ENCODE data around the gene PGBD5.

Gene PGBD5

DNA sequence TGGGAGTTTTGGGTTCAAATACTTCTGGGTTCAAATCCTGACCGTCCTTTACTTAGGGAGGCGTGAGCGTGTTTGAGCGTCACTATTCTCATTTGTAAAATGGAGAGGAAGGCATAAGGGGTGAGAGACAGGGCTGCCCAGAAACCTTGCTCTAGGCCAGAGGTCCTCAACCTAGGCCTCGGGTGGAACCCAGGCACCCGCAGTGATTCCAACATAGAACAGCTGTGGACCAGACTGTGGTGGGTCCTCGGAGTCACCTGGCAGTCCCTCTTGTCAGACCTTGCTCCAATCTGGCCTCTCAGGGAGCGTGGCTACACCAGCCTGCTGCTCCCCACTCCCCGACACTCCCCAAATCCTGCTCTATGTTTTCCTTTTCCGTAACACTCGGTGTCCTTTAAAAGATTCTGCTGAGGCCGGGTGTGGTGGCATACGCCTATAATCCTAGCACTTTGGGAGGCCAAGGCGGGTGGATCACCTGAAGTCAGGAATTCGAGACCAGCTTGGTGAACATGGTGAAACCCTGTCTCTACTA, 116.4 kb downstream of the PGBD5 start:
- FAIRE-seq (no peak), DNase-seq (ENCODE audit: insufficient read length, low spot score) (no peak)

DNA sequence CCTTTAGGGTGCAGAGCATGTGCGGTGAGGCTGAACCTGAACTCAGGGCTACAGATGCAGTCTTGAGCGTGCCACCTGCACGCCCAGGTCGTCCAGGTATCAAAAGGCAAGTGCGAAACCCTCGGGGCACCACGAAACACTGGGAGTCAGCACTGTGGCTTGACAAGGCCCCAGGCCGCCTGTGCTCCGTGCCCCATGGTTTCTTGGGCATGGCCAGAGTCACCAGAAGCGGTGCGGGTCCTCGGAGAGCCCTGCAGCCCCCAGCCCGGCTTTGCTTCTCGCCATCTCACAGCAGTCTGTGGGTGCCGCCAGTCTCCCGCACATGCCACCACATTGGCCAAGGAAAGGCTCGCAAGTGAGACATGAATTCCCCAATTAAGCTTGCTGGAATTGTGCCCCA, 117.3 kb downstream of the PGBD5 start:
- FAIRE-seq = no peak

DNA sequence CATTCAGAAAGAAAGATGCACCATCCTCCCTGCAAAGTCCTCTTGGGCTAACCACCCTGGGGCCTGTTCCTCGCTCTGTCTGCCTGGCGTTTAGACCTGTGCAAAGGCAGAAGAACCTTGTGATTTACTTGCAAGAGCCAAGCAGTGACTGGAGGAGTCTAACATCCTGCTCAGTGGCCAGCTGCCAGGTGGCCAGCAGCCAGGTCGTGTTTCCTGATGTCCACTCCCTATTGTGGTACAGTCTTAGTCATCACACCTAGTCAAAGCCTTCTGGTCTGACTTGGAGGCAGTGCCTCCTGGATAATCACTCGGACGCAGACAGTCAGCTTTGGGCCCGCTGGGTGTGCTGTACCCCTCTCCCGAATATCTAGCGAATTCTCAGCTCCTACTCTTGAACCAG, 118.1 kb downstream of the PGBD5 start:
- no peak for DNase-seq (ENCODE audit: insufficient read length, low spot score)

More for the DNA sequence above, 117.3 kb downstream of the PGBD5 start:
- DNase-seq (ENCODE audit: insufficient read length, low spot score) = no peak

DNA sequence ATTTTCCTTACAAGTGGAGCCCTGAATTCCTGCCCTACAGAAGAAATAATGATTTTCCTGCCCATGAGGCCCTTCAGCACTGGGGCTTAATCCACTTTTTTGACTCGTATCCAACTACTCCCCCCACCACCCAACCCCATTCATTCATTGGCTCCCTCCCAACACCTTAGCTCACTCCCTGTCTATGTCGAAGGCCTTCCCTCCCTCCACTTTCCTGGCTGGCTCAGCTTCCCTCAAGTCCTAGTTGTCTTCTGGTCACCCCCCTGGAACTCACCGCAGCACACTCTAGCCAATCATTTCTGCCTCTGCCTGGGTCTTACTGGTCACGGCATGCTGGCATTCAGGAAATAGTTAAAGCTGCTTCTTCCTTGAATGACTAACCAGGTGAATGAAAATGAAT, 118.9 kb downstream of the PGBD5 start:
- FAIRE-seq (no peak), DNase-seq (ENCODE audit: insufficient read length, low spot score) (no peak)

More for the DNA sequence above, 118.1 kb downstream of the PGBD5 start:
- FAIRE-seq = no peak

DNA sequence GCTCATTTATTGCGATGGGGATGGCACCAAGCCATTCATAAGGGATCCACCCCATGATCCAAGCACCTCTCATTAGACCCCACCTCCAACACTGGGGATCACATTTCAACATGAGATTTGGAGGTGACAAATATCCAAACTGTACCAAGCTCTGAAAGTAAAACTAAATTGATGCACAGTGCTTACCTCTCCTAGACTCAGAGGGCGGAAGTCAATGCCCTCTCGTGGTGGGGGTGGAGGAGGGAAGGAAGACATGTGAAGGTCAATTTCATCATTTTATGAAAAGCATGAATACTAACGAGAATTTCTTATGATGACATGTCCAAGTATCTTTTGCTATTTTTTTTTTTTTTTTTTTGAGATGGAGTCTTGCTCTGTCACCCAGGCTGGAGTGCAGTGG, 120.0 kb downstream of the PGBD5 start:
- DNase-seq (ENCODE audit: insufficient read length, low spot score) = peak; percentile 41
- FAIRE-seq = peak; percentile 71

DNA sequence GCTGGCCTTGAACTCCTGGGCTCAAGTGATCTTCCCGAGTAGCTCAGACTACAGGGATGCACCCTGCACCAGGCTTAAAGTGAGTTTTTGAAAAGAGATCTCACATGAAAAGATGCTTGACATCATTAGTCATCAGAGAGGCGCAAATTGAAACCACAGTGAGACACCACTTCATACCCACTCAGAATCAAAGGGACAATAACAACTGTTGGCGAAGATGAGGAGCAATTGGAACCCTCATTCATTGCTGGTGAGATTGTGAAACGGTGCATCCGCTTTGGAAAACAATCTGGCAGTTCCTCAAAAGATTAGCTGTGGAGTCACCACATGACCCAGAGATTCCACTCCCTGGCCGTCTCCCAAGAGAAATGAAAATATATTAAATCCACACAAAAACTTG, 122.3 kb downstream of the PGBD5 start:
- FAIRE-seq (no peak), DNase-seq (ENCODE audit: insufficient read length, low spot score) (no peak)

DNA sequence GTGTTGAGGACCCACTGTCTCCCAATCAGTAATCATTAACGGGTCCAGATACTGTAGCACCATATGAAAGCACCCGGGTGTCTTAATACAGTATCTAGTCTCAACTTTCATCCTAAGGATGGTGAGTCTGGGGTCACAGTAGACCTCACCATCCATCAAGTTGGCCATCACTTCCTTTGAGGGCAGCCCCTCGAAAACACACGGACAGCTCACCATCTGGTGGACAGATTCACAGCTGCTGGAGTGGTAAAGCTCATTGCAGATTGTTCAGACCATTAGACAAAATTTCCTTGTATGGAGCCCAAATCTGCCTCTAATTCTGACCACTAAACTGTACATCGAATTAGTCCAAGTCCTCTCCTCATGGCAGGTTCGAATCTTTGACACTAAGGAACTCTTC, 123.1 kb downstream of the PGBD5 start:
- DNase-seq (ENCODE audit: insufficient read length, low spot score) = no peak
- FAIRE-seq = no peak

DNA sequence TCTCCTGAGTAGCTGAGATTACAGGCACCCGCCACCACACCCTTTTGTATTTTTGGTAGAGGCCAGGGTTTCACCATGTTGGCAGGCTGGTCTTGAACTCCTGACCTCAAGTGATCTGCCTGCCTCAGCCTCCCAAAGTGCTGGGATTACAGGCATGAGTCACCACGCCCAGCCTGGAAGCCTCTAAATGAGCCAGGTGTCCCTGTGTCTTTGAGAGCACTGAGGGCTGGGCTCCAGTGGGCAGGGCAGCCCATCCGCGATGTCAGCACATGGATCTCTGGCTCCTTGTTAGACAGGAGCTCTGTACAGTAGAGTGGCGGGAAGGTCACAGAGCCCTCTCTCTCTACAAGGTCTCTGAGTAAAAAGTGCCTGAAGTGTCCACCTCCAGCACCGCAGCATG, 124.3 kb downstream of the PGBD5 start:
- FAIRE-seq (no peak), DNase-seq (ENCODE audit: insufficient read length, low spot score) (no peak)

DNA sequence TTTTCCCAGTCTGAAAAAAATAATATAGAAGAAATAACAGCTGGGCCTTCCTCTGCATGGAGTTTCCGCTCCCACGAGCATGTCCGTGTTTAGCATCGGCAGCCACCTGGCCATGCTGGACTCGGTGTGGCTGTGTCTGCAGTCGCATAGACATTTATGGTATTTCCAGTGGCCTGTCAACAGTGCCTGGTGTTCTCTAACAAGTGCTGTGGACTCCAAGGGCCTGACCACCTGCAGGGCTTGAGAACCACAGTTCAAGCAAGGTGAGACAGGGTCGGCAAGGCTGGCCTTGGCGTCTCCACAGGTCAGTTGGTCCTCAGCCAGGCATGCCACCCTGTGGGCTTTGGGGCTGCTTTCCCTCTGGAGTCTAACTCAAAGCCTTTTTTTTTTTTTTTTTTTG, 124.8 kb downstream of the PGBD5 start:
- no peak for FAIRE-seq

DNA sequence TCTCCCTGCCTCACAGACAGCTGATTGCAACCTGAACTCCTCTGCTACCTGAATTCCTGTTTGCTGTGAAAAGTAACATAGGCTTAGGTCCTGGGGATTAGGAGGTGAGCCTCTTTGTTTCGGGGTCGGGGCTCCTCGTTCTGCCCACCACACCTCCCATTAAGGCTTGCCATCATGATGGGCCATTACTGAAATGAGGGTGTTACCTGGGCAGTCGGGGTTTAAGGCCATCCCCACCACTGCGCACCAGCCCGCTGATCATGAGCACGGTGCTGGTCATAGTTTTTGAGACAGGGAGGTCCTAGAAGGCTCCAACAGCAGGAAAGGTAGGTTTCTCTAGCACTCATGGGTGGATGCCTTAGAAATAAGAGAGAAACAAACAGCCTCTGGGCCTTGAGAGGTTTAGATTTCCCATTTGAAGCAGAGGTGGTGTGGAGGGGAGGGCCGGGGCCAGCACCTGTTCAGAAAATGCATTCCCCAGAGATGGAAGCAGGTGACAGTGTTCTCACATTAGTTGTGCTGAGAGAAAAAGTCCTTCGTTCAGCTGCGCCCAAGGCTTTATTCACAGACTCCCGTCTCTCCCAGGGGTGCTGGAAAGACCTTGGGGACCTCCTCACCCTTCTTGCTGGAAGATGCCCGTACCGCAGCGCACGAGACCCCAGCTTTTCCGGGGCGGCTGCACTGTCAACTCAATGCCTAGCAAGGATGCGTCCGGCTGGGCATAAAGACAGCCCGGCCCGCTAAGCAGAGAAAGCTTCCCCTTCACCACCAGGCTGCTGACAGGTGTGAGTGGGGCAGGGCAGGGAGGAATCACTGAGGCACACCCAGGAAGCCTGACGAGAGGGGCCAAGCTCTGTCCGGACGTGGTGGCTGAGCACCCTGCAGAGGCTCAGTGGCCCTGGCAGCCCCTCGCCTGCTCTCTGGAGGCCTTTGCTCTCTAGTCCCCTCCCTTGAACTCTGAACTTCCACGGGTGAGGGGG, 125.5 kb downstream of the PGBD5 start:
- DNase-seq (ENCODE audit: insufficient read length, low spot score) (no peak), FAIRE-seq (peak; percentile 33)

More for the DNA sequence above, 124.8 kb downstream of the PGBD5 start:
- DNase-seq (ENCODE audit: insufficient read length, low spot score) = no peak

DNA sequence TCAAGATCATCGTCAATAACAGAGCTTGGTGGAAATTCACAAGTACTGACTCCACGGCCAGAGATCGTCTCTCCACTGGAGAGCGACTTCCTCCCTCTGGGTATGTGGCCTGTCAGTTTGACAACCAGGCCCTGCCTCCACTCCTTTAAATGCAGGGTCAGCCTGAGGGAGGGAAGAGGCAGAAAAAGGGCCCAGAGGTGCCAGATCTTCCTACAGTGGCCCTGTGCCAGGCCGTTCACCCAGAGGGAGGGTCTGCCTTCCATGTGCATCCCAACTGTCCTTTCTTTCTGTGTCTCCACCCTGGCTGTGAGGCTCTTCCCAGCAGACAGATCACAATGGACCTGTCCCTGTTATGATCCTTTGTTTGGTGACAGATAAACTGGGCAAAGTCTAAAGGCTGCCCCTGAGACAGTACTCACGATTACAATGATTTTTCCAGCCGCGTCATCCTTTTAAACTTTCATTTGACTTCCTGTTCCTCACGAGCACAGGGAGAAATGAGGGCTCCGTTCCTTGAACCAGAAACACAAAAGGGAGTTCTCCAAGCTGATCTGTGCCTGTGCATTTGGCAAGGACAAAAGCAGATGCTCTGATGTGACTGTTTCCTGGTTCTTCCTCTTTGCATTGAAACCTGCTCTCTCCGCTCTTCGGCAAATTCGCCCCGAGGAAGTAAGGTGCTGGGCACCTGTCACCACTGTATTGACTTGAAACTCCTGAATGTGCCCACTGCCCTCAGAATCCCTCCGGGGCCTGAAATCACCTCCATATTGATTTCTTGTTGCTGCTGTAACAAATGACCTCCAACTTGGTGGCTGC, 126.7 kb downstream of the PGBD5 start:
- DNase-seq (ENCODE audit: insufficient read length, low spot score) = no peak
- FAIRE-seq = no peak

DNA sequence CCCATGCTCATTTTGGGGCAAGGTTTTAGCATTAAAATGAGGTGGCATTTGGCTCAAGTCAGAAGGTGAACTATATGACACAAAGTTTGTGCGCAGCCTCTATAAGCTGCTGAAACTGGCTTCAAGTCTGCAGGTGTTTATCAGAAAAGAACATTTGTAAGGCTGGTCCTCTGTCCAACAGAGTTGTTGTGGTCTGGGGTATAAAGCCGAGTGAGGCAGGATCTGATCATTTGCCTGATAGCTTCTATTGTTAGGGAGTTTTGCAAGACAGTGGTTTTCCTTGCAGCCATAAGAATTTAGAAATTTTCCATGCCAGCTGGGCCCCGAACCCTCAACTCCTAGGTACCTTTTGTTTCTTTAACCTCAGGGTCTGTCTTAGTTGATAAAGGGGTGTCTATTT, 130.8 kb downstream of the PGBD5 start:
- DNase-seq (ENCODE audit: insufficient read length, low spot score) (no peak), FAIRE-seq (no peak)

DNA sequence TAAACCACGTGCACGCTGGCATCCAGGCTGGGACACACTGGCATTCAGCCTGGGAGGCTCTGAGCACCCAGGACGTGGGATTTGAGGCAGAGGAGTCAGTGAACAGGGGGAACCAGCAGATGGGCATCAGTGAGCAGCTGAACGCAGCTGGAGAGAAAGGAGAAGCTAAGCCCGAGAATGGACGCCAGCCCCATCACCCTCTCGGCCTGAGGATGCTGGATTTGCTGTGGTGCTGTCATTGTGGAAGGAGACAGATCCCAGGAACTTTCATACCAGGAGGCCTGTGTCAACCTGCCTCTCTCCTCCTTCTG, 132.8 kb downstream of the PGBD5 start:
- no peak for DNase-seq (ENCODE audit: insufficient read length, low spot score)
- FAIRE-seq = no peak

DNA sequence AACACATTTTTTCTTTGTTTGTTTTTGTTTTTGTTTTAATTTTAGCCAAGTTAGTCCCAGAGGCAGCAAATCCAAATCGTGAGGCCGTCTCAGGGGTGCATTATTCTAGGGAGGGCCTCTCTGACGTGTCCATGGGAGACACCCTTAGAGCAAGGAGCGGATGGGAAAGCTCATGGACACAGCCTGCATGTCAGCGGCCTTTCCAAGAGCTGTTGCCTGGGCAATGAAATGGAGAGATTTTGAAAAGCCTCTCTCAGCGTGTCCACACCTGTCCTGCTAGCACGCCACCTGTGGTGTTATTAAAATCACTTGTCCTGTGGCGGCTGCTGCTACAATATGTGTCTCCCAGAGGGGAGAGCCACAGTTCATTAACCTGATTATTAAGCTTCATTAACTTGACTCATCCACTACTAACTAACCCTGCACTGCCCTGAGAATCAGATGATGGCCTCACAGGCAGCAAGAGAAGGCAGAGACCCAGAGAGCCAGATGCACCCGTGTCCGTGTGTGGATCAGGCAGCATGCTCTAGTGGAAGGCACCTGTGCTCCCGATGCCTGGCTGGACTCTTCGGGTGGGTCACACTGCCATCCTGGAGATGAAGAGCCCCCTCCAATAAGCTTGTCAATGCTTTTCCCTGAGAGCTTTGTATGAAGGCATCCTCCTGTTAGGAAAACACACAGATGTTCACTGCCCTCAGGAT, 133.3 kb downstream of the PGBD5 start:
- FAIRE-seq = no peak

DNA sequence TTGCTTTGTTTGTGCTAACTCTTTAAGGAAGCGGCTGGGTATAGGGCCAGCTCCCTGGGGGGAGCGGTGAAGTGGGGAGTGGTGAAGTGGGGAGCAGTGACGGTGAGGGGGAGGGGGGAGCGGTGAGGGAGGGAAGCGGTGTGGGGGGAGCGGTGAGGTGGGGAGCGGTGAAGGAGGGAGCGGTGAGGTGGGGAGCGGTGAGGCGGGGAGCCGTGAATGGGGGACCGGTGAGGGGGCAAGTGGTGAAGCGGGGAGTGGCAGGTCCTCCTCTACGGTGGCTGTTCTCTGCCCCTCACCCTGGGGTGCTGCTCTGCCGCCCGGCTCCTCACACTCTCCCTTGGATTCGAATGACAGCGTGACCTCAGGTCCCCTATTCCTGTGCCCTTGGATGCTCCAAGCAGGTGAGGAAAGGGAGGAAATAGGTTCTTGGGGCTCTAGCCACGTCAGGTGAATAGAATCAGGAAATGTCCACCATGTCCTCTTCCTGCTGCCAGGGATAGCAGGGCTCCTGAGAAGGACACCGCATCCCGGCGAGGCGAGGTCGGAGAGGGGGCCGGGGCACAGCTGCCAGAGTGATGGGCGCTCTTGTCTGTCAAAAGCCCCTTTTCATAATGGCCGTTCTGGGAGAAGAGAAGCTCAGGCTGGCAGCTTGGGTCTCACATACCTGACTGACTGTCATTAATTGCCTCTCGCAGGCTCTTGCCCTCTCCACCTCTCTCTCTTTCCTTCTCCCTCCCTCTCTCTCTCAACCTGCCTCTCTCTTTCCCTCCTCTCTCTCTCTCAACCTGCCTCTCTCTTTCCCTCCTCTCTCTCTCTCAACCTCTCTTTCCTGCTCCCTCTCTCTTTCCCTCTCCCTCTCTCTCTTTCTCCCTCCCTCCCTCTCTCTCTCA, 134.2 kb downstream of the PGBD5 start:
- DNase-seq (ENCODE audit: insufficient read length, low spot score) (no peak), FAIRE-seq (no peak)

More for the DNA sequence above, 133.3 kb downstream of the PGBD5 start:
- no peak for DNase-seq (ENCODE audit: insufficient read length, low spot score)

DNA sequence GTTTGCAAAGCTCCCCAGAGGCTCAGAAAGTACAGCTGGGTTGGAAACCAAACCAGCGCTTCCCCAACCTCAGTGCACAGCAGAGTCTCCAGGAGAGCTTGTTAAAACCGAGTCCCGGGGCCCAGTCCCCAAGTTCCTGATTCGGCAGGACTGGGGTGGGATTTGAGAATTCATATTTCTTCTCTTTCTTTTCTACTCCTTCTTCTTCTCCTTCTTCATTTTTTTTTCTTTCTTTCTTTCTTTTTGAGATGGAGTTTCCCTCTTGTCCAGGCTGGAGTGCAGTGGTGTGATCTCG, 136.8 kb downstream of the PGBD5 start:
- DNase-seq (ENCODE audit: insufficient read length, low spot score) = no peak
- FAIRE-seq = no peak

DNA sequence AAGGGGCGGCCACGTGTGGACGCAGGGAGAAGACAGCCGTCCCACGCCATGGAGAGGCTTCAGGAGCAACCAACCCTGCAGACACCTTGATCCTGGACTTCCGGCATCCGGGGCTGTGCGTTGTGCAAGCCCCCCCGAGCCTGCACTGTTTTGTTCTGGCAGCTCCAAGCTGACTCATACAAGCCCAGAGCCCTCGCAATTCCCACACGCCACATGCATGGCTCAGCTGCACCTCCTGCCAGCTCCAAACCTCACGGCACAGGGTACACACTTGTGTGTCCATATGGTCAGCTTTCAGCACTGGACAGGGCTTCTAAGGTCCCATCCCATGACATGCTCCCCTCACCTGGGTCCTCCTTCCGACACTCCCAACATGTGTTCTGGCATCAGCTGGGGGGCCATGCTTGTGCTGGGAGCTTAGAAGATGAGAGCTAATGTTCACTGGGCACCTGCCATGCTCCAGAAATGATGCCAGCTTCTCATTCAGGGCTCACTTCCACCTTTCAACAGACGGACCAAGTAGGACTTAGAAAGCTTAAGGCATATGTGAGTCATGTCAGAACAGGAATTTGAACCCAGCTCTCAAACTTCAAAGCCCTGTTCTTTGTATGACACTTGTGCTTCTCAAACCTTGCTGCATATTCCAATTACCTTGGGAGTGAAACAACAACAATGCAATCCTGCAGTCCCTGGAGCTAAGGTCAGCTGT, 137.3 kb downstream of the PGBD5 start:
- no peak for FAIRE-seq
- no peak for DNase-seq (ENCODE audit: insufficient read length, low spot score)

DNA sequence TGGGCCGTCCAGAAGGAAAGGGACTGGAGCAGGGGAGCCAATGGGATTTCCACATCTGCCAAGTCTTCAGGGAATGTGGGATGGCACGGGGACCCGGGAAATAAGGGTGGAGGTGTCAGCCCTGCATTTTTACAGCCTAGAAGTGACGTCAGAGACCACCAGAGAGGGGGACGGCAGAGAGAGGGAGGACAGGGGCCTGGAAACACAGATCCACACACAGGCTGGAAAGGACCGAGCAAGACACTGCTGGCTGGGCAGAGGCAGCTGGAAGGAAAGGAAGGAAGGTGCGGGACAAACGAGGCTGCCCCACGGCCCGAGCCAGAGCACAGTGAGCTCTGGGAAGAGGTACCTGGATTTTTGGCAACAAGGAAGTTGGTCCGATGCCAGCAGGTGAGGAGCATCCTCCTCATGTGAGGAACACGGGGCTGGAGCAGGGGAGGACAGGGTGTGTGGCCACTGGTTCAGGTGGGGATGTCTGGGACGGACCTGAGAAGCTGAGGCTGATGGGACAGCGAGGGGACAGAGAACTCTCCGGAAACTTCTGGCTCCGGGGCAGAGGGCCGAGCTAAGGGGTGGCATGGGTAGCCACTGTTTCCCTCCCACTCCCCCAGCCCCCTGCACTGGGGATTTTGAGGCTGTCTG, 138.3 kb downstream of the PGBD5 start:
- DNase-seq (ENCODE audit: insufficient read length, low spot score) = no peak
- no peak for FAIRE-seq

DNA sequence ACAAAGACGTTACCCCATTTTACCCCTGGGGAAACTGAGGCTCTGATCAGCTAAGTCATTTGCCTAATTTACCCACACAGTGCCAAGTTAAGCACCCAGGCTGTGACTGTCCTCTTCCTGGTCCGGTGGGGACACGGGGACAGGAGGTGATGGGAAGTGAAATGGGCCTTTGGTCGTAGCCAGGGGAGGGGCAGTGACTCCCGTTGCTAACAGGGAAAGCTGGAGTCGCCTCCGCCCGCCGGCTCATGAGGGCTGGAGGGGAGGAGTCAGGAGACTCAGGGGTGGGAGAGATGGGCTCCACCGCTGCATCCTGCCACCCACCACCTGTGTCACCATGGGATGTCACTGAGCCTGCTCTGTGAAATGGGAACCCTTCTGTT, 139.3 kb downstream of the PGBD5 start:
- FAIRE-seq (no peak), DNase-seq (ENCODE audit: insufficient read length, low spot score) (no peak)

Measured in GM19239 (cell line).